ENCODE data around the gene ARHGEF38. TPM values are rescaled to one million over a fixed set of nuclear protein-coding genes. Genes with fewer than 3 reads are reported as not detected.
A peak's percentile ranks its signal among the peaks of the same experiment; 100 is the strongest.
"Not testable (repeated sequence)": the region's sequence is repeated elsewhere in the genome, so short reads cannot be mapped to it uniquely, and the experiment has no call there.

The ARHGEF38 gene
- total RNA-seq, 1 donor from 2014 or later, result not detected

DNA sequence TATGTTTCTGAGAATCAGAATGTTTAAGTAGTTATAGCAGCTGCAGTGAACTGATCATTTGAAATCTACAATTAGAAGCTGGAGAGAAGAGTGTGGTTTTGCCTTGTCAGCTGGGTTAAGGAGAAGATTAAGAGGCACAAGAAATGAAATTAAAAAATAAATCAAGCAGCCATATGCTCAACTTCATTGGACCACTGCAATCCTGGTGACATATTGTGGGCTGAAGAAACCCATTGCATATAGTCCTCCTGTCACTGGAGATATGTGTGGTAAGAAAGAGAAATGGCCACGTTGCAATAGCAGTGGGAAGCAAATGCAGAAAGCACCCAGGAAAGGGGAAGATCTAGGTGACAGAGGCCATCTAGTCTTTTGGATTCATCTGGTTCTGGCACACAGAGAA is 93.0 kb downstream of the ARHGEF38 start:
- no peak for DNase-seq (ENCODE audit: extremely low read depth, low read depth, low spot score)

DNA sequence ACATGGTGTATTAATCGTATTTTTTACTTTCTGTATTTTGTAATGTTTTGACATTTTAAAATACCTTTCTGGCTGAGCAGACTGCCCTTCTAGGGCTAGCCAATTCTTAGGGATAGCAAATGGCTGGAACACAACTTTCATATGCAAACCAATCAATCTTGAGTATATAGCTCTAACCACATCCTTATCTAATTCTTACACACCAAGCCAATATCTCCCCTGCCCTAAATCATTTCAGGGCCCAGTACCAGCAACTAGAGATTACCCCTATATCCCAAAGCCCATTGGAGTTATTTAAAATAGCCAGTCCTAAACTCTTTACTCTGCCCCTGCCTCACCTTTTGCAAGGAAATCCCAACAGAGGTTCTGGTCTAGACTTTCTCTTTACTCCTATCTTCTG is 97.8 kb downstream of the ARHGEF38 start:
- DNase-seq (ENCODE audit: extremely low read depth, low read depth, low spot score), result no peak

DNA sequence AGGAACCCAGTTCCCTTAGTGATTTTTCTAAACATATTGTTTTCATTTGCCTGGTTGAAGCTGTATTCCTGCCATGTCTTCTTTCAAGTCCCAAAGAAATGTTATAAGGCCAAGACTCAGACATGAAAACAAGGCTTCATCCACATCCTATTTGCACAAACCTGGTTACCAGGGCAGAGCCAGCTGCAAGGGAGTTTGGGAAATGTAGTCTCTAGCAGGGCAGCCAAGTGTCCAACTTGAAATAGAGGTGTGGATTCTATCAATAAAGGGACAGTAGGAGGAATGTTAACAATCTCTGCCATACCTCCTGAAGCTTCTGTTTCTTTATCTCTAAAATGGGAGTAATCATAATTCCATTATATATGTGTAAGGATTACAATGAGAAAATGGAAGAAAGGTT is 99.5 kb downstream of the ARHGEF38 start:
- no peak for DNase-seq (ENCODE audit: extremely low read depth, low read depth, low spot score)

DNA sequence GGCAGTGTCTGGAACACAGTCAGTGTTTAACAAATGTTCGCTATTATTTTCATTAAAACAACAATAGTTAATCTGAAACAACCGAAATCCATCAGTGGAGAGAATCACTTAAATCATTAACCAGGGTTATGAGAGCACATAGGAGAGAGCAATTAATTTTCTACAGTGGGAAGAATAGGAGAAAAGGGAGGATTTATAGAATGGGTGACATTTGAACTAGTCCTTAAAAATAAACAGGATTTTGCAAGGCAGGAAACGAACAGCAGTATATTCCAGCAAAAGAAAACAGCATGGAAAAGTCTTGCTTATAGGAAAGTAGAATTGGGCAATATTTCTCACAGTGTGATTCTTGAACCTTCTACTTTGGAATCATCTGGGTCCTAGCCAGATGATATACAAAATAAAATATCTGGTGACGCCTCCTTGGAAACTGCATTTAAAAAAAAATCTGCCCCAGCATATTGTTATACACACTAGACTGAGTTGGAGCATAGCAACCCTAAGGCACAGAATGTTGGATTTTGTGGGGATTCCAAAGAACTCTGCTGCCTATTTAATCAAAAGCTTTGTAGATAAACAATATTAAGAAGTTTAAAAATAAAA is 100.0 kb downstream of the ARHGEF38 start:
- DNase-seq (ENCODE audit: extremely low read depth, low read depth, low spot score), result no peak

DNA sequence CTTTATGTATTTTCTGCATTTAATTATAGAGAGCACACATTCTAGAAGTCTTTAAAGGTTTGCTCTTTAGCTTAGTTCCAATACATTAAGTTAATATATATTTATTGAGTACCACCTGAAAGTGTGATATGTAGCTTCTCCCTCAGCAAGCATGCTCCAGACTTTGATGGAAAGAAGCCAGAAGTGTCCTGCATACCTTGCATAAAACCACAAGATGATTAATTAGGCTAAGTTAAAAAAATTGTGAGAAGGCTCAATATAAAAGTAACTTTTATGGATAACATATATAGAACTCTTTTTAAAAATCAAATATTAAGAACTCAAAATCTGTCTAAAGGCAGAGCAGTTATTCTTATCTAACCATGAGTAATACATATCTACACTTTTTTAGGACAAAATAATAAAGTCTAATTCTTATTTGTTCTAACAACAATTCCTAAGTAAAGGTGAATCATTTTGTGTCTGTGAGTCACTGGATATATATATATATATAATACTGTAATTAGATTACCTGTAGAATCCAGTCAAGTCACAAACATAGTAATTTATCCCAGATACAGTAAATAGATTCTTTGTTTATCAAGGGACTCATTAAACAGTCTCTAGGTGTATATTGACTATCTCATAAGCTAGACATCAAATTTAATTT is 104.8 kb downstream of the ARHGEF38 start:
- DNase-seq (ENCODE audit: extremely low read depth, low read depth, low spot score), result no peak

DNA sequence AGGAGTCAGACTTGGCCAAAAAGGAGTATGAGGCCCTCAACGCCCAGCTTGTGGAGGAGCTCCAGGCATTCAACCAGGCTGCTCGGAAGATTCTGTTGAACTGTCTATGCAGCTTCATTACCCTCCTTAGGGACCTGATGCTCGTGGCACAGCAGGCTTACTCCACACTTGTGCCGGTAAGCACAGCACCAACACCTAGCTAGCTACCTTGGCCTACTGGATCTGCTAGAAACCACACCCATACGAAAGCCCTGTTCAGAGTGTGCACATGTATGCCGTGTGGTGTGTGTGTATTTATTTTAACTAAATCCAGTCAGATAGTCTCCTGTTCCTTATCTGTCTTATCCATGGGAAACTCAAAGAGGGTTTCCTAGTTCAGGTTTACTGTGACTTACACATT is 106.8 kb downstream of the ARHGEF38 start:
- DNase-seq (ENCODE audit: extremely low read depth, low read depth, low spot score), result no peak

DNA sequence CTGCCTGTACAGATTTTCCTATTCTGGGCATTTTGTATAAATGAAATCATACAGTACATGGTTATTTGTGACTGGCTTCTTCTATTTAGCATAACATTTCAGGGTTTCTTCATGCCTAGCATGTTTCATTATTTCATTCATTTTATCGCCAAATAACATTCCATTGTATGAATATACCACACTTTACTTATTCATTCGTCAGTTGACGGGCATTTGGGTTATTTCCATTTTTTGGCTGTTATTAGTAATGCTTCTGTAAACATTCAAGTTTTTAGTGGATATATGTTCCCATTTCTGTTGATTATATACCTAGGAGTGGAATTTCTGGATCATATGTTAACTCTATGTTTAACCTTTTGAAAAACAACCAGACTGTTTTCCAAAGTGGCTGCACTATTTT is 108.6 kb downstream of the ARHGEF38 start:
- no peak for DNase-seq (ENCODE audit: extremely low read depth, low read depth, low spot score)

DNA sequence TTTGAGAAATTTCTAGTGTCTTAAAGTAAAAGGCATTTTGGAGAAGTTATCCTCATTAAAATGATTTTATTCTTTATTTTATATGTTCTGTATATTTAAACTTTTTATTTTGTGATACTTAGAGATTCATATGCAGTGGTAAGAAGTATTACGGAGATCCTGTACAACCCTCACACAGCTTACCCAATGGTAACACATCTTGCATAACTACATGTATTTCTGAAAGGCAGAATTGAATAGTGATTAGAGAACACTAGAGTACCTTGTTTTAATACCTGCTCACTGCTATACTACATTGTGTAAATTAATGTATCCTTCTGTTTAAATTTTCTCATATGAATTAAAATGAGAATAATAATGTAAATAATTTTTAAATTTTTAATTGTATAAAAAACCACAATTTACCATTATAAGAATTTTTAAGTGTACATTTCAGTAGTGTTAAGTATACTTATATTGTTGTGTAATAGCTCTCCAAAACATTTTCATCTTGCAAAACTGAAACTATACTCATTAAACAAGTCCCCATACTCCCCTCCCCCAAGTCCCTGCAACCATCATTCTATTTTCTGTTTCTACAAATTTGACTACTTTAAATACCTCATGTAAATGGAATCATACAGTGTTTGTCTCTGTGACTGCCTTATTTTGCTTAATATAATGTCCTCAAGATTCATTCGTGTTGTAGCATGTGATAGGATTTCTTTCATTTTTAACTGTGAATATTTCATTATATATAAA is 110.7 kb downstream of the ARHGEF38 start:
- no peak for DNase-seq (ENCODE audit: extremely low read depth, low read depth, low spot score)

DNA sequence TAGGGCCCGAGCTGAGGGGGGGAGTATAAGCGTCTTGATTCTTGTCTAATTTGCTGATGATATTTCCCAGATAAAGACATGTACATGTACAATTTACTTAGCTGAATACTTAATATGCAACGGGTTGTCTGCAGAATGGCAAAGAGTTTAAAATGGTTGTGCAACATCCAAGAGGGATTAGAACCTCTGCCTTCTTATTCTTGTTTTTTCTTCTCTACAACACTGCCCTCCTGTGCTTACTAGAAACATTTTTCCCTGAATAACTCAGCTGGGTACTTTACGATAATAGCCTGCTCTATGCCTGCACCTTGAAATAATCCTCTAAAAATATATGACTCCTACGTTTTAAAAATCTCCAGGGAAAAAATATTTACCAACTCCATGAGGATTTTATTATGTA is 114.3 kb downstream of the ARHGEF38 start:
- no peak for DNase-seq (ENCODE audit: extremely low read depth, low read depth, low spot score)

DNA sequence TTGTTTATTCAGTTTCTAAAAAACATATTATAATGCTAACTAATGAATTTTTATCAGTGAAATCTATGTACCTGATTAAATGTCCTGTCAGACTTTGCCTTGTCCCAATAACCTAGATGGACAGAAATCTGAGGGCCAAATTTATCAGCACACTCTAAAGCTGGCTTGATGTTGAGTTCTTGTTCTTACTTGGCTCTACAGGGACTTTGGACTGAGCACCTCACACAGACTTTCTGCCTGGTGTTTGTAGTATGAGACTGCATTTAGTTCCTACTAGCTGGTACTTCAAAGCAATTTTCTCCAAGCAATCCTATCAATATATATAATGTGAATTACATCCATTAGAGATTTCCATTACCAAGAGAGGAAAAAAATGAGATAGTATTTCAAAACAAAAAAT is 118.3 kb downstream of the ARHGEF38 start:
- no peak for DNase-seq (ENCODE audit: extremely low read depth, low read depth, low spot score)

DNA sequence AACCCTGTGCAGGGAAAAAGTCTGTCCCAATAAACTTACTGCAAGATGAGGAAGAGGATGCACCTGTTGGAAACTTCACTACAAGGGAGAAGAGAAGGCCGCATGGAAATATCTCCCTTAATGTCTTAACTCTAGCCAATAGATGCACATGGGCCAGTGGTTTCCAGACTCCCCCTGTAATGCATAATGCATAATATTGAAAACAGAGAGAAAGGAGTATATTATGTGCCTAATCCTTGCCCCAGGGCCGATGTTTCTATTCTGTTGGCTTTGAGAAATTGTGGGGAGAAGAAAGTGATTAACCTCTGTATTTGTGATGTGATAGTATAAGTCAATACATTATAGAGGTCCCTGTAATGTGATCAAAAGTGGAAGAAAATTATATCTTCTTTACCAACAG is 118.9 kb downstream of the ARHGEF38 start:
- no peak for DNase-seq (ENCODE audit: extremely low read depth, low read depth, low spot score)

DNA sequence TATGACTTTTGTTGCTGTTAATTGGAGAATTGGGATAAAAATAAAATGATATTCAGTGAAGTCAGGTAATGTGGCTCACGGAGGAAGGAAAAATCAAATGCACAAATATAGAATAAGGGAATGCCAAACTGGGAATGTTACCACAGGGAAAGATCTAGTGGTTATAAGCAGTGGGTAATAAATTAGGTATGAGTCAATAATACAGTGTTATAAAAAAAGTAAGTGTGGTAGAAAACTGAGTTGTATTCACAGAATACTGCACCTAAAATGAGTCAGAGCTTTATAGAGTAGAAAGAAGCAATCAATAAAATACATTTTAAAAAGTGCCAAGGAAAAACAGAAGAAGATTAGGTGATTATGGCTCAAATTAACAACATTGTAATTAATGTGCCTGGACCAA is 121.6 kb downstream of the ARHGEF38 start:
- no peak for DNase-seq (ENCODE audit: extremely low read depth, low read depth, low spot score)

DNA sequence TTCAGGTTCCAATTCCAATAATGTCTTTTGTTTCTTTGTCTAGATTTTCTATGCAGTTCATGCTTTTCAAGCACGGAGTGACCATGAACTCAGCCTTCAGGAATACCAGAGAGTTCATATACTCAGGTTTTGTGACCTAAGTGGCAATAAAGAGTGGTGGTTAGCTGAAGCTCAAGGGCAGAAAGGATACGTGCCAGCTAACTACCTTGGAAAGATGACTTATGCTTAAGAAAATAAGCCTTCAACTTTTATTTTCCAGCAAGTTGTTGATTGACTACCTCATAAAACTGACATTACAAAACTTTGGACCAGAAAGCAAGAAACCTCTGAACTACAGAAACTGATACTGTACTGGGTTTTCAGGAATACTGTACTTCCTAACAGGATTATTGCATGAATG is 125.3 kb downstream of the ARHGEF38 start:
- no peak for DNase-seq (ENCODE audit: extremely low read depth, low read depth, low spot score)

DNA sequence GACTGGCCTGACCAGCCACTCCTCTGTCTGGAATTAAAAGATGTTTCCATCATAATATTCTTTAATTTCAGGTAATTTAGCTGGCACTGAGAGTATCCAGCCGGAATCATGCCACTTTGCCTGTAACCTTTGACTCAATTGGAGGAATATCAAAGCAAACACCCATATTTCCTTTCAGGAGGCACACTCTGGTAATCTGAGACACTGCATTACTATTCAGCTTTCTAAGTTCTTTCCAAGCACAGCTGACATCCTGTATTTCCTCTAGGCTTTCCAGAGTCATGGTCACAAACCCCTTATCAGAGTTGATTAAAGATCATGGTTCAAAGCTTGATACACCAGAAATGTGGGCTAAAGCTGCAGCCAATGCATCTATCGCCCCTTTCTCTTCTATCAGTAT is 126.8 kb downstream of the ARHGEF38 start:
- no peak for DNase-seq (ENCODE audit: extremely low read depth, low read depth, low spot score)

DNA sequence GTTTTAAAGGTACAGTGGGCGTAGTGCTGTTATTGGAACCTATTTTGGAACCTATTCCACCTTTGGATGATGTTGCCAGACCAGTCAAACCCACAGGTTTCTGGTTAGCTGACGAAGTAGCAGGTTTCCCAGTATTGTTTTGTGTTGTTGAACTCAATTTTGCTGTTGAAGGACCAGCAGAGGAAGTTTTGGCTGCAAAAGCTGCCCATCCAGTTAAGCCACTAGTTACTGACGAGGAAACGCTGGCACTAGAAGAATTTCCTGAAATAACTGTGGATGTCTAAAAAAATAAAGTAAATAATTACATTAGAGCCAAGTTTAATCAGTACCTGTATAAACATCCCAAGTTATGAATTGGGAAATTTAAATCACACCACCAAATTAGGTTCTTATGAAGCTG is 130.6 kb downstream of the ARHGEF38 start:
- no peak for DNase-seq (ENCODE audit: extremely low read depth, low read depth, low spot score)

DNA sequence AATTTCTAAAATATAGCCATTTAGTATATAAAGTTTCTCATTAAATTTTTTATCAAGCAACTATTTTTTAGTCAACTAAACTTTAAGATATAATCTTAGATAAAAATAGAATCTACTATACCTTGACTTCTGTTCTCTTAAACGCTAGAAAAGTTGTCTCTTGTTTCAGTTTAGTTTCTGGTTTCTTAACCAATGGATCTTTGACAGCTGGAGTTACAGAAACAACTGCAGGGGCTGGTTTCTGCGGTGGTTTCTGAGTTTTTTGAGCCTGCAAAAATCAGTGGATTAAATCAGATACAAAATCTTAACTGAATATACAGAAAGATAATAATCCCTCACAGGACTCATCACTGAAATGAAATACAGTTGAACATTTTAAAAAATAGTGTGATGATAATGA is 134.2 kb downstream of the ARHGEF38 start:
- DNase-seq (ENCODE audit: extremely low read depth, low read depth, low spot score), result no peak

DNA sequence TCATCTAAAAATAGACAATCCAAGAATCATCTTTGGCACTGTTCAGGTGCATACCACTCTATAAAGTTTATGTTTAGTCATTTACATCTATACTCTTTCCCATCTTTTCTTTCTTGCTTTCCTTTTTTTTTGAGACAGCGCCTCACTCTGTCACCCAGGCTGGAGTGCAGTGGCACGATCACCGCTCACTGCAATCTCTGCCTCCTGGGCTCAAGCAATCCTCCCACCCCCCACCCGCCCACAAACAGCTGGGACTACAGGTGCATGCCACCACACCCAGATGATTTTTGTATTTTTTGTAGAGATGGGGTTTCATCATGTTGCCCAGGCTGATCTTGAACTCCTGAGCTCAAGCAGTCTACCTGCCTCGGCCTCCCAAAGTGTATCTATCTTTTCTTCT is 142.4 kb downstream of the ARHGEF38 start:
- not testable (repeated sequence) for DNase-seq (ENCODE audit: extremely low read depth, low read depth, low spot score)

DNA sequence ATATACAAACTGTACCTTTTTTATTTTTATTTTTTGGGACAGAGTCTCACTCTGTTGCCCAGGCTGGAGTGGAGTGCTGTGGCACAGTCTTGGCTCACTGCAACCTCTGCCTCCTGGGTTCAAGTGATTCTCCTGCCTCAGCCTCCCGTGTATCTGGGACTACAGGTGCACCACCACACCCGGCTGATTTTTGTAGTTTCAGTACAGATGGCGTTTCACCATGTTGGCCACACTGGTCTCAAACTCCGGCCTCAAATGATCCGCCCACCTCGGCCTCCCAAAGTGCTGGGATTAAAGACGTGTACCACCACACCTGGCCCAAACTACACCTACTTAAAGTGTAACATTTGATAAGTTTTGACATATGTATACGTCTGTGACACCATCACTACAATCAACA is 143.4 kb downstream of the ARHGEF38 start:
- DNase-seq (ENCODE audit: extremely low read depth, low read depth, low spot score), result not testable (repeated sequence)

DNA sequence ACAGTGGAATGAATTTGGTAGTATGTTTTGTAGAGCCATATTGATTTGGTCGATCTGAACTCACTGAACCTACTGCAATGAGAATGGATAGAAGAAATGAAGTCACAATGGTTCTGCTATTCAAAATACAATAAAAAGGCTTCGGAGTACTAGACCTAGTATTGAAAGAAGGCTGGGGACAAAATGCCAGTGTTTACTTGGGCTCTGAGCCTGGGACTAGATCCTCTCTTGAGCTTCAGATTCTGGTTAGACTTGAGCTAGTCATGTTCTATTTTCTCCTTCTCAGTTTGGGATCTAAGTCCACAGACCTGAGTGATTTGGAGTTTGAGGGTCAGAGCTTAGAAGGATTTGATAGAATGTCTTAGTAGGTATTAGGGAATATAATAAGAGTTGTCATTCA is 146.2 kb downstream of the ARHGEF38 start:
- DNase-seq (ENCODE audit: extremely low read depth, low read depth, low spot score), result no peak

DNA sequence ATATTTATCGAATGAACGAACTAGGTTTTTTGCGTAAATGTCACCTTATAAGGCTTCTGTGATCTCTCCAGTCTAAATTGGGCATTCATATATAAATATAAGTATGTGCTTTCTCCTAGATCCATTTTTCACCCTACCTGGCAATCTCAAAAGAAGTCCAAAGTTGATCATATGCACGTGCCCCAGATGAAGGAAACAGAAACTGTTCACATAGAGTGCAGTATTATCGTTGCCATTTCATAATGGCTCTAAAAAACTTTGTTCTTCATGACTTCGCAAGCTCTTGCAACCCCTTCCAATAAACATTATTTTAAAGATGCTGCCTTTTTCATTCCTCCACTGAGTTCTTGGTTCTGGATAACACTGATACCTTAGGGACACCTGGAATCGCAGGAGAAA is 155.4 kb downstream of the ARHGEF38 start:
- DNase-seq (ENCODE audit: extremely low read depth, low read depth, low spot score), result no peak

DNA sequence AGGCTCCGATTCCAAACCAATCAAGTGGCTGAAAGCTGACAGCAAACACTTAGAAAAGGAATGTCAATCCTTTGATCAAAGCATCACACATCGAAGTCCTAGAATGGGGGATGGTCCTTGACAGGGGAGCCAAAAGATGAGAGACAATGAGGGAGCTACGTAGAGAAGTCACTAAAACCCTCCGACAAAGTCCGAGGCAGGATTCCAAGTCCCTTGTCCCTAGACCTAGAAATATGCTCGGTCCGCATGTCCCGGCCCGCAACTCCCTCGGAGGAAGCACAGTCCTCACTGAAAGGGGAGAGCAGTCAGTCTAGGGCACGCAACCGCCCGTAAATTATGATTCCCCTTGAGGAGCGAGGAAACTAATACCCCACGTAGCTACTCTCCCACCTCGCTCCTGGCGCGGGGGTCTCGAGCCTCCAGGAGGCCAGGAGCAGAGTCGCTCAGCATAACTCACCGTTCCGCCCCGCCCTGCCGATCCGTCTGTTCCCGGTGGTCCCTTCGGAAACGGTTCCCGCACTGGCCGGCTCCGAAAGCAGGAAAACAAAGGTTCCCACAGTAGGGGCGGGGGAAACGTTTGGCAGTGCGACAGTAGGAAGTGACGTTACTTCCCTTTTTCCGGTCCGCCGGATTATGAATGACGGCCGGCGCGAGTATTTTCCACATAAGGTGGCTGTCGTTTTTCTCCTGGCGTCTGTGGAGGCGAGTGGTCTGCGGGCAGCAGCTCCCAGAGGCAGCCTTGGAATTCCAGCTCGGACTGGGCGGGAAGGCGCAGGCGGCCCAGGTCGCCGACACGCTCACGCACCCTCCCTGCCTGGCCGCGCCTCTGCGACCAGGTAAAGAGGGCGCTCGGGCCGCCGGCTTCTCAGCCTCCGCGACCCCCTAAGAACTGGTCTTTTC is 156.0 kb downstream of the ARHGEF38 start, which contains the start of the genes GSTCD and INTS12:
Gene GSTCD (plus strand): TSS at position 604 of the 900 bp plus-strand sequence. CDS start 8,830 bp downstream, outside the sequence.
Gene INTS12 (minus strand): TSS at position 509 of the 900 bp plus-strand sequence. CDS start 8,684 bp downstream, outside the sequence.
- peak; percentile 77 for DNase-seq (ENCODE audit: extremely low read depth, low read depth, low spot score)
